Neuronal stem cell (in vitro differentiated cells): Measurements from ENCODE around the gene GPC5.

ENCODE experiments used
- DNase-seq: peaks from one replicate; pipeline ENCODE4 v3.0.0-alpha.2; 2013; ENCODE audit warnings: low spot score
- H2AFZ ChIP-seq: one replicate; pipeline ENCODE4 v1.6.1; 2013; ENCODE audit warnings: mild to moderate bottlenecking, low read length, inconsistent platforms
- H2AK5ac ChIP-seq: 2 replicates; pipeline ENCODE4 v1.6.1; 2013; ENCODE audit warnings: low read depth, mild to moderate bottlenecking, inconsistent platforms, low read length, moderate library complexity, mixed read lengths
- H2BK120ac ChIP-seq: 2 replicates; pipeline ENCODE4 v1.6.1; 2013; ENCODE audit warnings: low read depth, mild to moderate bottlenecking, inconsistent platforms, low read length, moderate library complexity, mixed read lengths
- H2BK12ac ChIP-seq: one replicate; pipeline ENCODE4 v1.6.1; 2013; ENCODE audit warnings: low read length, inconsistent platforms
- H2BK15ac ChIP-seq: 2 replicates; pipeline ENCODE4 v1.6.1; 2013; ENCODE audit warnings: mild to moderate bottlenecking, low read length, inconsistent platforms, mixed read lengths
- H2BK5ac ChIP-seq: one replicate; pipeline ENCODE4 v1.6.1; 2013; ENCODE audit warnings: inconsistent platforms, mild to moderate bottlenecking, low read length, moderate library complexity
- H3K14ac ChIP-seq: one replicate; pipeline ENCODE4 v1.6.1; 2013; ENCODE audit warnings: low read length, inconsistent platforms
- H3K18ac ChIP-seq: 2 replicates; pipeline ENCODE4 v1.6.1; 2013; ENCODE audit warnings: low read length, inconsistent platforms
- H3K23ac ChIP-seq: 2 replicates; pipeline ENCODE4 v1.6.1; 2013; ENCODE audit warnings: low read depth, mild to moderate bottlenecking, mixed read lengths, low read length, inconsistent platforms; ENCODE audit not compliant: poor library complexity
- H3K27ac ChIP-seq: replicated peaks from 3 replicates; pipeline ENCODE4 v1.5.1; 2013; ENCODE audit warnings: low read length, inconsistent platforms
- H3K27me3 ChIP-seq, 3 experiments: 2 replicates each; pipeline ENCODE4 v1.6.1; 2013; ENCODE audit warnings: low read length in 3 of 3, mild to moderate bottlenecking in 2 of 3, inconsistent platforms in 1 of 3, low read depth in 1 of 3, mixed read lengths in 1 of 3, moderate library complexity in 1 of 3; ENCODE audit not compliant: control insufficient read depth in 3 of 3, insufficient read depth in 3 of 3
- H3K36me3 ChIP-seq, 2 donors: replicated peaks in 1 of 2; 2 replicates each; pipeline ENCODE4 v1.6.1; 2013; ENCODE audit warnings: low read length in 2 of 2; ENCODE audit not compliant: control insufficient read depth in 2 of 2, insufficient read depth in 2 of 2
- H3K4ac ChIP-seq: 2 replicates; pipeline ENCODE4 v1.6.1; 2013; ENCODE audit warnings: inconsistent platforms, mild to moderate bottlenecking, low read length, moderate library complexity
- H3K4me1 ChIP-seq, 2 donors: 1 replicate in 1 of 2; 2 replicates in 1 of 2; pipeline ENCODE4 v1.6.1; 2013; ENCODE audit warnings: low read length in 2 of 2, low read depth in 1 of 2; ENCODE audit not compliant: control insufficient read depth in 2 of 2, insufficient read depth in 1 of 2
- H3K4me2 ChIP-seq: one replicate; pipeline ENCODE4 v1.6.1; 2013; ENCODE audit warnings: mild to moderate bottlenecking, low read length, inconsistent platforms; ENCODE audit not compliant: insufficient read depth, poor library complexity, severe bottlenecking
- H3K4me3 ChIP-seq, 2 donors: 2 replicates each; pipeline ENCODE4 v1.5.1; 2013; ENCODE audit warnings: low read length in 2 of 2, mild to moderate bottlenecking in 2 of 2, inconsistent platforms in 1 of 2, moderate library complexity in 1 of 2
- H3K79me1 ChIP-seq: one replicate; pipeline ENCODE4 v1.6.1; 2013; ENCODE audit warnings: low read depth, mild to moderate bottlenecking, inconsistent platforms, low read length, moderate library complexity
- H3K9ac ChIP-seq: one replicate; pipeline ENCODE4 v1.6.1; 2013; ENCODE audit warnings: mild to moderate bottlenecking, low read depth, low read length, inconsistent platforms; ENCODE audit not compliant: poor library complexity
- H3K9me3 ChIP-seq, 2 donors: replicated peaks in 1 of 2; 2 replicates each; pipeline versions ENCODE3 to v1.6.1; 2013; ENCODE audit warnings: low read length in 2 of 2, mild to moderate bottlenecking in 2 of 2, inconsistent platforms in 1 of 2, low read depth in 1 of 2, mixed read lengths in 1 of 2, moderate library complexity in 1 of 2; ENCODE audit not compliant: control insufficient read depth in 2 of 2, insufficient read depth in 1 of 2
- H4K8ac ChIP-seq: one replicate; pipeline ENCODE4 v1.6.1; 2013; ENCODE audit warnings: low read depth, mild to moderate bottlenecking, inconsistent platforms, low read length, moderate library complexity
- H4K91ac ChIP-seq: one replicate; pipeline ENCODE4 v1.6.1; 2013; ENCODE audit warnings: low read length, low read depth, mild to moderate bottlenecking, inconsistent platforms; ENCODE audit not compliant: poor library complexity
- WGBS, 2 donors: extraction: QIAGEN DNeasy Blood & Tissue Kit; methylation state at CpG; one replicate each; pipeline ENCODE4 v1.1.7; 2013; ENCODE audit warnings: missing lambda C conversion rate in 2 of 2, mixed read lengths in 1 of 2; ENCODE audit not compliant: insufficient read length in 2 of 2, insufficient replicate concordance in 1 of 2; ENCODE audit errors: extremely low coverage in 2 of 2; 5-methylcytosine and 5-hydroxymethylcytosine counted together

Gene GPC5

GRCh38 chr13:92734068-92734467 is 1335.6 kb downstream of the GPC5 start:
- Histone ChIP-seq H3K18ac (no peak overlapping the region), H3K4ac (no peak overlapping the region), H2BK5ac (no peak overlapping the region), H3K4me1 (no peaks in the 10 kb centered on the region), H2AFZ (peak overlapping the region; percentile 69), H2BK120ac (no peak overlapping the region), H4K91ac (no peak overlapping the region), H3K14ac (no peak overlapping the region), H2BK12ac (no peak overlapping the region), H4K8ac (no peak overlapping the region), H3K4me3 (no peak overlapping the region), H3K27me3 (no peaks in the 10 kb centered on the region), H3K9ac (no peak overlapping the region), H2AK5ac (no peak overlapping the region), H2BK15ac (no peak overlapping the region), H3K79me1 (no peaks in the 10 kb centered on the region), H3K4me2 (no peak overlapping the region), H3K27ac (no peak overlapping the region), H3K36me3 (no peaks in the 10 kb centered on the region), H3K9me3 (no peaks in the 10 kb centered on the region), H3K23ac (no peak overlapping the region)
- no CpG with 5 or more reads among the region's 1 CpG for WGBS, 2 donors
- no peak for DNase-seq

DNA sequence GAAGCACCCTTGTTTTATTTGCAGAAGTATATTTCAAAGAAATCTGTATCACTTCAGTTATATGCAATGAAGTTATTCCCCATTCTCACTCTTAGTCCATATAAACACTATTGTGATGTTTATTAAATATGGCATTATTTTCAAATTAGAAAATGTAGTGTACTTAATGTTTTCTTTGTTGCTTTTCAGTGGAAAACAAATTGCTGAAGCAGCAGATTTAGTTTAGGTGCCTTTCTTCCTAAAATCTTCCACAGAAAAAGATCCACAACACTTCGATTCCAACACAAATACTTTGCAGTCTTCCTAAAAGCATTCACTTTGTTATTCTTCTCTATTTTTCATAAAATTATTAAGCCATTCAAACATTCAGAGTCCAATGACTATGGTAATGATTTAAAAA is 1336.1 kb downstream of the GPC5 start:
- Histone ChIP-seq H2BK5ac (no peak overlapping the region), H3K27ac (no peak overlapping the region), H3K14ac (no peak overlapping the region), H3K79me1 (no peaks in the 10 kb centered on the region), H3K4ac (no peak overlapping the region), H2AFZ (no peak overlapping the region), H4K8ac (no peak overlapping the region), H2BK12ac (no peak overlapping the region), H3K9ac (no peak overlapping the region), H3K36me3 (no peaks in the 10 kb centered on the region), H3K4me3 (no peak overlapping the region), H2BK15ac (no peak overlapping the region), H3K27me3 (no peaks in the 10 kb centered on the region), H3K23ac (no peak overlapping the region), H3K4me2 (no peak overlapping the region), H4K91ac (no peak overlapping the region), H3K18ac (no peak overlapping the region), H2AK5ac (no peak overlapping the region), H3K9me3 (no peaks in the 10 kb centered on the region), H3K4me1 (no peaks in the 10 kb centered on the region), H2BK120ac (no peak overlapping the region)
- WGBS, 2 donors, result 100% methylated on average over 1 of the region's 1 CpG; no CpG with 5 or more reads in 1 of the 2 donors
- no peak for DNase-seq

GRCh38 chr13:92735909-92736308 is 1337.5 kb downstream of the GPC5 start:
- Histone ChIP-seq H3K36me3 (no peaks in the 10 kb centered on the region), H3K18ac (no peak overlapping the region), H3K4me3 (no peak overlapping the region), H2AK5ac (no peak overlapping the region), H2BK120ac (no peak overlapping the region), H3K4me2 (no peak overlapping the region), H2BK15ac (no peak overlapping the region), H3K9ac (no peak overlapping the region), H3K79me1 (no peaks in the 10 kb centered on the region), H3K27ac (no peak overlapping the region), H2AFZ (no peak overlapping the region), H3K4ac (no peak overlapping the region), H3K14ac (no peak overlapping the region), H3K9me3 (no peaks in the 10 kb centered on the region), H2BK5ac (no peak overlapping the region), H2BK12ac (no peak overlapping the region), H3K4me1 (no peaks in the 10 kb centered on the region), H3K27me3 (no peaks in the 10 kb centered on the region), H3K23ac (no peak overlapping the region), H4K8ac (no peak overlapping the region), H4K91ac (no peak overlapping the region)
- no peak for DNase-seq
- 100% methylated on average over 1 of the region's 1 CpG; no CpG with 5 or more reads in 1 of the 2 donors for WGBS, 2 donors

DNA sequence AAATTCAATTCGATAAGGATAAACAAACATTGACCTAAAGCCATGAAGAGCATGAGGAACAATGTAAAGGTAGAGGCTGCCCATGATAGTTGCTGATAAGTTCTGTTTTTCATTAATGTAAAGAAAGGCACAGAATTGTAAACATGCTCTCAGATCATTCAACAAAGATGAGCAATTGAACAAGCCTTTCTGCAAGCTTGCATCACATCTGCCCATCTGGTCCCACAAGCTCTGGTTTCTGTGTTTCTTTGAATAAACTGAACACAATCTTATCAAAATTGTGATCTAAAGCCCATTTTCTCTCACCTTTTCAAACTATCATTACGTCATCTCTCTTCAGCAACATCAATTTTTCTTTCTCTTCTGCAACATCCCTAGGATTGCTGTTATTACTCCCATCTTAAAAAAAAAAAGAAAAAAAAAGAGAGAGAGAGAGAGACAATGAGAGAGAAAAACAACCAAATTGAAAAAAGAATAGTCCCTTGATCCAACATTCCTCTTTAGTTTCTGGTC is 1340.9 kb downstream of the GPC5 start:
- no peak overlapping the region for H4K8ac ChIP-seq
- no peak overlapping the region for H3K9ac ChIP-seq
- 100% methylated on average over 1 of the region's 2 CpGs for WGBS, 2 donors
- no peak overlapping the region for H2AK5ac ChIP-seq
- no peak overlapping the region for H2AFZ ChIP-seq
- no peak overlapping the region for H3K4ac ChIP-seq
- H3K4me3 ChIP-seq, result no peak overlapping the region
- no peaks in the 10 kb centered on the region for H3K27me3 ChIP-seq
- no peak overlapping the region for H3K23ac ChIP-seq
- no peak overlapping the region for H3K27ac ChIP-seq
- no peak overlapping the region for H2BK15ac ChIP-seq
- no peak overlapping the region for H2BK120ac ChIP-seq
- H3K4me2 ChIP-seq, result no peak overlapping the region
- H2BK12ac ChIP-seq, result no peak overlapping the region
- H4K91ac ChIP-seq, result no peak overlapping the region
- no peaks in the 10 kb centered on the region for H3K36me3 ChIP-seq
- H2BK5ac ChIP-seq, result no peak overlapping the region
- no peak overlapping the region for H3K14ac ChIP-seq
- H3K18ac ChIP-seq, result no peak overlapping the region
- no peaks in the 10 kb centered on the region for H3K4me1 ChIP-seq
- H3K9me3 ChIP-seq, result no peaks in the 10 kb centered on the region
- no peaks in the 10 kb centered on the region for H3K79me1 ChIP-seq
- DNase-seq, result no peak
